ENCODE measurements around the gene ULK1.
"Not testable (repeated sequence)": the region's sequence is repeated elsewhere in the genome, so short reads cannot be mapped to it uniquely, and the experiment has no call there.

Gene ULK1

DNA sequence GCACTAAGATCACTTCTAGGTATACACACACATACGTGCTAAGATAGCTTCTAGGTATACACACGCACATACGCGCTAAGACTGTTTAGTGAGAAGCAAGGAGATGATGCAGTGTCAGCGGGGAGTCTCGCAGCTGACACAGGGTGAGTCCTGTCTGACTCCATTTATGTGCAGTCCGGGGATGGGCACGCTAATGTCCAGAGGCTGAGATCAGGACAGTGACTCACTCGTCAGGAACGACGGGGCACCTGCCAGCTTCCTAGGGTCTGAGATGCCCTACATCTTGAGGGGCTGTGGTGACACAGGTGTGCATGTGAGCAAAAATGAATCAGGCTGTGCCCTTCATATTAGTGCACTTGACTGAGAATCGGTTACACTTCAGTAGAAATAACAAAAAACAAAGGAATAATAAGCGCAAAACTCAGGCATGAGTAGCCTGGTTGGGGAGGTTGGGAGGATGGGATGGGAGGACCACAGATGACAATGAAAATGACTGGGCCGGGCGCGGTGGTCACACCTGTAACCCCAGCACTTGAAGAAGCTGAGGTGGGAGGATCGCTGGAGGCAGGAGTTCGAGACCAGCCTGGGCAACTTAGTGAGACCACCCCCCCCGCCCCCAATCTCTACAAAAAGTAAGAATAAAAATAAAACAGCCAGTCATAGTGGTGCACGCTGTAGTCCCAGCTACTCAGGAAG lies 29.1 kb upstream of the ULK1 start:
- no peaks in the 10 kb centered on the region for H3K36me3 Mint-ChIP-seq (ENCODE audit: insufficient read depth)

DNA sequence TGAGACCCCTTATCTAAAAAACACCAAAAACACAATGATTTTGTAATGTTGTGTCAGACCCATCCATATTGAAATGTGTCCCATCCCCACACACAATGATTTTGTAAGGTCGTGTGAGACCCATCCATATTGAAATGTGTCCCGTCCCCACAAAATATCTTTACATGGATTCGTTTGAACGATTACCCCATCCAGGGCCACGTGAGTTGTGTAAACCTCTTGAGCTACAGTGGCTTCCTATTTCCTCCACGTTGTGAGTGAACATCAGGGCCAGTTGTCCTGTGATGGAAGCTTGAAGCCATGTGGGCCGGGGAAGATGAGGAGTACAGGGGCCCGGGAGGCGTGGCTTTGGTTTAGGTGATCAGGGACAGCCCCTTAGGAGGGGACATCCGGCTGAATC lies 27.0 kb upstream of the ULK1 start:
- no peak for ATAC-seq (replicated peaks; ENCODE audit: extremely low read depth, poor library complexity, severe bottlenecking)
- no peak for DNase-seq (ENCODE audit: low spot score in 2 of 2)
- Mint-ChIP-seq H3K4me3 (no peak overlapping the region), H3K27me3 (no peaks in the 10 kb centered on the region), H3K4me1 (no peaks in the 10 kb centered on the region), H3K27ac (ENCODE audit: low read depth) (no peak overlapping the region), H3K36me3 (ENCODE audit: insufficient read depth) (no peaks in the 10 kb centered on the region), H3K9me3 (no peaks in the 10 kb centered on the region)

More for the DNA sequence above, 29.1 kb upstream of the ULK1 start:
- Mint-ChIP-seq H3K4me1 (peaks cover 5% of the 10 kb centered on the region), H3K9me3 (no peaks in the 10 kb centered on the region), H3K27ac (ENCODE audit: low read depth) (no peak overlapping the region), H3K27me3 (no peaks in the 10 kb centered on the region), H3K4me3 (no peak overlapping the region)
- ATAC-seq (replicated peaks; ENCODE audit: extremely low read depth, poor library complexity, severe bottlenecking): no peak
- DNase-seq (ENCODE audit: low spot score in 2 of 2): no peak

DNA sequence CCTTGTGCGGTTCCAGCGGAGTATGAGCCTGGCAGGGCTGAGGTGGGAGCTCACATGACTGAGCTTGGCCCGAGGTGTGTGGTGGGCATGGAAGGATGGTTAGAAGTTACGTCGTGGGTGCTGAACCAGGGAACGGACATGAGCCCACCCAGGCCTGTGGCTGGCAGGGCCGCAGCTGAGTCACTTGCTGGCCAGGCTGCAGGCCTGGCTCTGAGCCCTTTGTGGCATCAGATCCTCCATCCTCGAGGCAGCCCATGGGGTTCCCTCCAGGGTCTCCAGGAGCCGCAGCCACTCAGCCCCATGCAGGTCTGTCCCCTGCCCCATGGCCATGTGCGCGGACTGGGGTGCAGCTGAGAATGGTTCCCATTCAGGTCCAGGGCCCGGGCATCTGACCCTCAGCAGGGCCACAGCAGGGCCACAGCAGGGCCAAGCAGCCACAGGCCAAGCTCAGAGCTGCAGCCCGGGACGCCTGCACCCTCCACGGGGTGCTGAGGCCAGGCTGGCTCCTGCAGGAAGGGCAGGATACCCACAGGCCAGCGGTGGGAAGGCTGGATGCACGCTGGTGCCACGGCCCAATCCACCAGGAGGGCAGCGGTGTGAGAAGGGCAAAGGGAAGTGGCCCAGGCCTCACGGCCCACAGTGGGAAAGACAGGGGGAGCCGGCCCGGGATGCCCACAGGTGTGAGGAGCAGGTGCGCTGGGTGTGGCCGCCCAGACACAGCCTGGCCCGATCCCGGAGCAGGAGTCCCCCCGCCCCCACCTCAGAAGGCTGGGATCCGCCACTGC lies 26.3 kb upstream of the ULK1 start:
- no peaks in the 10 kb centered on the region for H3K4me1 Mint-ChIP-seq
- H3K9me3 Mint-ChIP-seq: no peaks in the 10 kb centered on the region
- H3K27me3 Mint-ChIP-seq: no peaks in the 10 kb centered on the region
- no peak for DNase-seq (ENCODE audit: low spot score in 2 of 2)
- ATAC-seq (replicated peaks; ENCODE audit: extremely low read depth, poor library complexity, severe bottlenecking): no peak
- H3K4me3 Mint-ChIP-seq: no peak overlapping the region
- no peaks in the 10 kb centered on the region for H3K36me3 Mint-ChIP-seq (ENCODE audit: insufficient read depth)
- no peak overlapping the region for H3K27ac Mint-ChIP-seq (ENCODE audit: low read depth)

DNA sequence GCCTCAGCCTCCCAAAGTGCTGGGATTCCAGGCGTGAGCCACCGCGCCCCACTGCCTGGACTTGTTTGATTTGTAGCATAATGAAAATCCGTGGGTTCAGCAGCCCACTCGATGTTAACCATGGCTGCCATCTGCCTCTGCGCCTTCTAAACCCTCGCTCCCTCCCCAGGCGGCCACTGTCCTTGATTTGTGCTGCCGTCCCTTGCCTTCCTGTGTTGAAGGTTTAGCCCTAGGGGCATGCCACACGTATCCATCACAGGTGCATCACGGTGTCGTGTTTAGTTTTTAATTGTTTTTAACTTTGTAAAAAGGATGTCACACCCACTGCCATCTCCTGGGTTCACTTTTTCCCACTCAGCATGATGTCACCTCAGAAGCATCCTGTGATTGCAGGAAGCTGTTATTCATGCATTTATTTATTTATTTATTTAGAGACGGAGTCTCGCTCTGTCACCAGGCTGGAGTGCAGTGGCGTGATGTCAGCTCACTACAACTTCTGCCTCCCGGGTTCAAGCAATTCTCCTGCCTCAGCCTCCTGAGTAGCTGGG lies 24.5 kb upstream of the ULK1 start:
- no peaks in the 10 kb centered on the region for H3K4me1 Mint-ChIP-seq
- ATAC-seq (replicated peaks; ENCODE audit: extremely low read depth, poor library complexity, severe bottlenecking): no peak
- no peaks in the 10 kb centered on the region for H3K9me3 Mint-ChIP-seq
- DNase-seq (ENCODE audit: low spot score in 2 of 2): no peak
- no peak overlapping the region for H3K27ac Mint-ChIP-seq (ENCODE audit: low read depth)
- H3K4me3 Mint-ChIP-seq: no peak overlapping the region
- no peaks in the 10 kb centered on the region for H3K36me3 Mint-ChIP-seq (ENCODE audit: insufficient read depth)
- no peaks in the 10 kb centered on the region for H3K27me3 Mint-ChIP-seq

DNA sequence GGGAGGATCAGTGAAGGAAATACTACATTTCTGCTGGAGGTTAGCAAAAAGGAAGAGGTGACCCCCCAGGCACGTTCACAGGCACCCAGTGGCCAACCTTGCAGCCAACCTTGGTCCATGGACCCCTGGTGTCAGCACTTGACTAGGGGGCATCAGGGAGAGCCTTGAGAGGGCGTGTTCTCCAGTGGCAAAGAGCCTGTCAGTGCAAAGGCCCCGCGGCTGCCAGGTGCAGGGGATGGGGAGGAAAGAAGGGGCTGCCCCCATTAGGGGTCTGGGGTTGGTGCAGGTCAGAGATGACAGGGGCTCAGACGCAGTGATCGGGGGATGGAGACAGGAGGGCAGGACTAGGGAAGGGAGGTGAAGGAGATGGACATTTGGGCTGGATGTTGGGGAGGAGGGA lies 22.7 kb upstream of the ULK1 start:
- Mint-ChIP-seq H3K36me3 (ENCODE audit: insufficient read depth) (no peaks in the 10 kb centered on the region), H3K9me3 (no peaks in the 10 kb centered on the region), H3K27ac (ENCODE audit: low read depth) (no peak overlapping the region), H3K4me1 (no peaks in the 10 kb centered on the region), H3K27me3 (no peaks in the 10 kb centered on the region), H3K4me3 (no peak overlapping the region)
- DNase-seq (ENCODE audit: low spot score in 2 of 2): no peak
- ATAC-seq (replicated peaks; ENCODE audit: extremely low read depth, poor library complexity, severe bottlenecking): no peak

DNA sequence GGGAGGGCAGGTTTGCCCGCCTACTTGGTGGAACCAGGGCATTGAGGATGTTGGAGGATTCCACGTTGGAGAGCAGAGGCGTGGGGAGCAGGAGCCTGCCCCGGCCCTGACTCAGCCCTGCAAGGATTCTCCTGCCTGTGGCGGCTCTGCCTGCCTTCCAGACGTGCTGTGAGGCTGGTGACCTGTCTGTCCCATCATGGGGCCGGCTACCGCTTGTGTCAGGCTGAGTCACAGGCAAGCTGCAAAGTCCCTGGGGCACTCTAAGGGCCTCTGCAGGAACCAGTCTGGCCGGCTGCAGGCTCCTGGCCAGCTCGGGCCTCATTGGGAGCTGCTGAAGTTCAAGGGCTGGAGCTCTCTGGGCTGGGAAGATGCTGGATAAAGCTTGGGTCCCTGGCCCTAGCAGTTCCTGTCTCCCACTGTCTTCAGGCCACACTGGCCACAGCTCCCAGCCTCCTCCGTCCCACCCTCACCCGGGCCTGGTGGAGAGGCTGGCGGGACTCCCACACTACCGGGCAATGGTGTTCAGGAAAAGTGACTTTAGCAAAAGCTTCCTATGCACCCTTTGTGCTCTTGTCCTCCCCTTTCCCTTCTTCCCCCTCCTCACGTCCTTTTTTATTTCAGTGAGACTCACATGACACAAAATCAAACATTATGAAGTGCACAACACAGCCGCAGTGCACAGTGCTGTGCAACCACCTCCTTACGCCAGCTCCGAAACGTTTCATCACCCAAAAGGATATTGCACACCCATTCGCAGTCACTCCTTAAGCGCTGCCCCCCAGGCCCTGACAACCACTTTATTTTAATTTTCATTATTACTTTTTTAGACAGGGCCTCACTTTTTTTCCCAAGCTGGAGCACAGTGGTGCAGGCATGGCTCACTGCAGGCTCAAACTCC lies 22.0 kb upstream of the ULK1 start:
- H3K27ac Mint-ChIP-seq (ENCODE audit: low read depth): no peak overlapping the region
- DNase-seq (ENCODE audit: low spot score in 2 of 2) (no peak), ATAC-seq (replicated peaks; ENCODE audit: extremely low read depth, poor library complexity, severe bottlenecking) (no peak)
- no peaks in the 10 kb centered on the region for H3K4me1 Mint-ChIP-seq
- H3K36me3 Mint-ChIP-seq (ENCODE audit: insufficient read depth): no peaks in the 10 kb centered on the region
- H3K9me3 Mint-ChIP-seq: no peaks in the 10 kb centered on the region
- peaks cover under 1% of the 10 kb centered on the region for H3K27me3 Mint-ChIP-seq
- no peak overlapping the region for H3K4me3 Mint-ChIP-seq

DNA sequence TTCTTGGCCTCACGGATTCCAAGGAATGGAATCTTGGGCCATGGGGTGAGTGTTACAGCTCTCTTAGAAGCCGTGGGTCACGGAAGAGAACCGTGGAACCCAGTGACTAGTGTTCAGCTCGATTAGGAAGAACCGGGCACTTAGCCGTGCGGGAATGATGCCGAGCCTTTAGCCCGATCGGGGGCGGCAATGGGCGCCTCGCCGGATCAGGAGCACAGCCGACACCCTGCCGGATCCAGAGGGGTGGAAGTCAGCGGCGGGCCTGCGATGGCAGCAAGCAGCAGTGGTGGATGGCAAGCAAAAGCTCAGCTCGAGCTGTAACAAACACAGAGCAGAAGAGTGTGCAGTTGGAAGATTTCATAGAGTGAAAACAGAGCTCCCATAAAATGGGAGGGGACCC lies 21.1 kb upstream of the ULK1 start:
- ATAC-seq (replicated peaks; ENCODE audit: extremely low read depth, poor library complexity, severe bottlenecking) (no peak), DNase-seq (ENCODE audit: low spot score in 2 of 2) (no peak)
- Mint-ChIP-seq H3K4me3 (no peak overlapping the region), H3K27ac (ENCODE audit: low read depth) (no peak overlapping the region), H3K9me3 (no peaks in the 10 kb centered on the region), H3K4me1 (no peaks in the 10 kb centered on the region), H3K36me3 (ENCODE audit: insufficient read depth) (no peaks in the 10 kb centered on the region), H3K27me3 (peaks cover 9% of the 10 kb centered on the region)

DNA sequence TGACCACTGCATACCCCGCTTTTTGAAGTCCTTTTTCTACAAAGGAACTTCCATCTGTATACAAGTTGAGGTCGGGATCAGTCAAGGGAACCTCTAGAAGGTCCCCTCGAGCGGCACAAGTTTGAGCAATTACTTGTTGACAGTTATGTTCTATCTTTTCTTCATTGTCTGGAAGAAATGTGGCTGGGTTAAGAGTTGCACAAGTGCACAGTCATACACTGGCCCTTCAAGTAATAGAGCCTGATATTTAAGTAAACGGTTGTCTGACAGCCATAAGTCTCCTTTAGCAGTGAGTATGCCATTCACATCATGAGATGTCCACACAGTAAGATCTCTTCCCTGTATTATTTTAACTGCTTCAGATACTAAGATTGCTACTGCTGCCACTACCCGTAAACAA lies 19.4 kb upstream of the ULK1 start:
- not testable (repeated sequence) for H3K4me3 Mint-ChIP-seq; H3K36me3 Mint-ChIP-seq (ENCODE audit: insufficient read depth); ATAC-seq (replicated peaks; ENCODE audit: extremely low read depth, poor library complexity, severe bottlenecking); DNase-seq (ENCODE audit: low spot score in 2 of 2); H3K9me3 Mint-ChIP-seq; H3K27ac Mint-ChIP-seq (ENCODE audit: low read depth); H3K4me1 Mint-ChIP-seq
- peaks cover 22% of the 10 kb centered on the region for H3K27me3 Mint-ChIP-seq

DNA sequence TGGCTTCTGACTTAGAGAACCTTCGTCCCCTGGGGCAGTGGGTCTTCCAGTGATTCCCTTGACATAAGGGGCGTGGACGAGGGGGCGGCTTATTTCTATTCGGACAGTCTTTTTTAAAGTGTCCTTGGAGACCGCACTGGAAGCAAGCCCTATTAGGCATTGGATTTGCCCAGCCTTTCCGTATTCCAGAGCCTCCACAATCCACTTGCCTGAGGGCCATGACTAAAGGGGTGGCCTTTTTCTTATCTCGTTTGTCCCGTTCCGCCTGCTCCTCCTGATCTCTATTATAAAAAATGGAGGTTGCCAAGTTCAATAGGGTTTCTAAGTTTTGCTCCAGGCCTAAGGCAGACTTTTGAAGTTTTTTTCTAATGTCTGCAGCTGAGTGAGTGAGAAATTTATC lies 17.2 kb upstream of the ULK1 start:
- not testable (repeated sequence) for H3K27ac Mint-ChIP-seq (ENCODE audit: low read depth); ATAC-seq (replicated peaks; ENCODE audit: extremely low read depth, poor library complexity, severe bottlenecking); H3K36me3 Mint-ChIP-seq (ENCODE audit: insufficient read depth)

DNA sequence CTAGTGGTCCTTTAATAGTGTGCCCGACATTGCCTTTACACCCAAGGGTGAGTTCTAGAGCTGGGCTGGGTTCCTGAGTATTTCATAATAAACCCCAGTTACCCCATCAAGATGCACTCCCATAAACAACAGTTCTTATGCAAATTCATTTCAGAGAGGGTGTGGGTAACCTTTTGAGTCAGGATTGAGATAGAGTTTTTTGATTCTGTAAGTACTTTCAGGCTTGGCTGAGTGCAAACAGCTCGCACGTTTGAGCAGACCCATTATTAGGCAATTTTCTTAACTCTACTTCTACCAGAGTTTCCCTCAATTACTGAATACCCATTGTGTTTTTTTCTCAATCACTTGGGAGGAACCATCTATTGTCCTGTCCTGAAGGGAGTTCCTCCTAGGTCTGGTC lies 16.0 kb upstream of the ULK1 start:
- not testable (repeated sequence) for H3K9me3 Mint-ChIP-seq; H3K27ac Mint-ChIP-seq (ENCODE audit: low read depth); H3K36me3 Mint-ChIP-seq (ENCODE audit: insufficient read depth); H3K4me1 Mint-ChIP-seq; ATAC-seq (replicated peaks; ENCODE audit: extremely low read depth, poor library complexity, severe bottlenecking); H3K4me3 Mint-ChIP-seq; DNase-seq (ENCODE audit: low spot score in 2 of 2)
- H3K27me3 Mint-ChIP-seq: peaks cover 44% of the 10 kb centered on the region

More for the DNA sequence above, 17.2 kb upstream of the ULK1 start:
- not testable (repeated sequence) for H3K4me1 Mint-ChIP-seq; H3K9me3 Mint-ChIP-seq; DNase-seq (ENCODE audit: low spot score in 2 of 2); H3K4me3 Mint-ChIP-seq
- H3K27me3 Mint-ChIP-seq: peaks cover 42% of the 10 kb centered on the region

DNA sequence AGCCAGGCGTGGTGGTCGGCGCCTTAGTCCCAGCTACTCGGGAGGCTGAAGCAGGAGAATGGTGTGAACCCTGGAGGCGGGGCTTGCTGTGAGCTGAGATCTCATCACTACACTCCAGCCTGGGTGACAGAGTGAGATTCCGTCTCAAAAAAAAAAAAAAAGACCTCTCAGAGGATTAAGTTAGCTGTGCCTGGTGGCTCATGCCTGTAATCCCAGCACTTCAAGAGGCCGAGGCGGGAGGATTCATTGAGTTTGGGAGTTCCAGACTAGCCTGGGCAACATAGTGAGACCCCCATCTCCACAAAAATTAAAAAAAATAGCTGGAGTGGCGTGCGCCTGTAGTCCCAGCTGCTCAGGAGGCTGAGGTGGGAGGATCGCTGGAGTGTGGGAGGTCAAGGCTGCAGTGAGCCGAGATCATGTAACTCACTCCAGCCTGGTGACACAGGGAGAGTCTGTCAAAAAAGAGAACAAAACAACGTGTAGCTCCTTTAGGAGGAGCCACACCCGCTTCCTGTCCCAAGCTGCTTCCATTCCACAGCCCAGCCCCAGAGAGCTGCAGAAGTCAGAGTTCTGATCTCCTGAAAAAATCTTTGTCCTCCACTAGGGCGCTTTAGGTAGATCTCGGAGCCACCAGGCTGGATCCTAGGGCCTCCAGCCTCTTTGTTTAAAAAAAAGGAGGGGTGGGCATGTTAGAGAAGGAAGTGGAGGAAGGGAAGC lies 11.5 kb upstream of the ULK1 start:
- no peak for DNase-seq (ENCODE audit: low spot score in 2 of 2)
- no peak for ATAC-seq (replicated peaks; ENCODE audit: extremely low read depth, poor library complexity, severe bottlenecking)
- Mint-ChIP-seq H3K4me1 (no peaks in the 10 kb centered on the region), H3K36me3 (ENCODE audit: insufficient read depth) (no peaks in the 10 kb centered on the region), H3K4me3 (no peak overlapping the region), H3K27ac (ENCODE audit: low read depth) (no peak overlapping the region), H3K27me3 (peaks cover 38% of the 10 kb centered on the region), H3K9me3 (no peaks in the 10 kb centered on the region)

DNA sequence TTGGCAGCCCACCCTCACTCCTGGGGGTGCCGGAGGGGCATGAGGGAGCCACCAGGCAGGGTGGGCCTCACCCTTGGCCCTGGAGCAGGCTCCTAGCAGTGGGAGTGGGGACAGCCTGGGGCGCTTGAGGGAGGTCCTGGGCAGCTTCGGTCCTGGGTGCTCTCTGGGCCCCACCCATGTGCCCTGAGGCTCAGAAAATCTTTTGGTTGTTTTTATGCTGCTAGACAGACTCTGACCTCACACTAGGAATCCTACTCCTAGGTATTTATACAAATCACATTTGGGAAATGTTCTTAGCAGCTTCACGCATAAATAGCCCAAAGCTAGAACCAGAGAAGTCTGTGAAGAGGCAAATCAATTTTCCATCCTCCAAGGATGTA lies 10.9 kb upstream of the ULK1 start:
- Mint-ChIP-seq H3K4me1 (no peaks in the 10 kb centered on the region), H3K9me3 (no peaks in the 10 kb centered on the region), H3K4me3 (no peak overlapping the region), H3K27me3 (peaks cover 34% of the 10 kb centered on the region), H3K36me3 (ENCODE audit: insufficient read depth) (no peaks in the 10 kb centered on the region), H3K27ac (ENCODE audit: low read depth) (no peak overlapping the region)
- ATAC-seq (replicated peaks; ENCODE audit: extremely low read depth, poor library complexity, severe bottlenecking) (no peak), DNase-seq (ENCODE audit: low spot score in 2 of 2) (no peak)
